HPDE6-E6E7 (cell line): Measurements from ENCODE around the gene SSRP1.
"Not testable (repeated sequence)": the region's sequence is repeated elsewhere in the genome, so short reads cannot be mapped to it uniquely, and the experiment has no call there.

ENCODE experiments used
- DNase-seq: peaks from one replicate; pipeline ENCODE4 v3.0.0; 2011; ENCODE audit warnings: missing footprints; ENCODE audit errors: extremely low spot score

SSRP1 gene

DNA sequence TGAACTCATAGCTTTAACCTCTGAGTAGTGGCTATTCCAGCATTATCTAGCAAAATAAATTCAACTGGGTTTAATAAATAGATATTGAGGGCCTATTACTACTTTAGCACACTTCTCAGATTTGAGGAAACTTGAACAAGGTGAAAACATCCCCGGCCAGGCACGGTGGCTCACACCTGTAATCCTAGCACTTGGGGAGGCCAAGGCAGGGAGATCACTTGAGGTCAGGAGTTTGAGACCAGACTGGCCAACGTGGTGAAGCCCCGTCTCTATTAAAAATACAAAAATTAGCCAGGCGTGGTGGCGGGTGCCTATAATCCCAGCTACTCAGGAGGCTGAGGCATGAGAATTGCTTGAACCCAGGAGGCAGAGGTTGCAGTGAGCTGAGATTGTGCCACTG, 1.2 kb upstream of the SSRP1 start:
- DNase-seq, result not testable (repeated sequence)

DNA sequence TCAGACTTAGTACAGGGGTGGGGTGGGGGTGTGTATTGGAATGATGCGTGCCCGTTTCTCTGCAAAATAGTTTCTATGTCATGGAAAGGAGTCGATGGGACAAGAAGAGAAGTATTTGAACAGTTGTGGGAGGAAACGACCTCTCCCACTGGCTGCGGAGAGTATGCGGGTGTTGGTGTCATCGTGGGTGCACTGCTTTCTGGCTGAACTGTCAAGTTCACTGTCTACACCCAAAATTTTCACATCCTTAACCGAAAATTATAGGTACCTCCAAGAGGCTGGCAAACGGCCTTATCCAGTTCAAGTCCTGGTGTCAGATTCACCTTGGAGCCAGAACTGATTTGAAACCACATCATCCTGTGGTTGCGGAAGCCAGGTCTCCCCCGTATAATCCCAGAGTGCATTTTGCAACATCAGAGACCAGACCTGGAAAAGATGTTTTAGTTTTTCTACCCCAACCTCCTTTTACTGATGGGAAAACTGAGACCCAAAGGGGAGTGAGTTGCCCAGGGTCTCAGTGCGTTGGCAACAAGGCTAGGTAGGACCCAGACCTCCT, 497 bp upstream of the SSRP1 start:
- DNase-seq, result no peak

DNA sequence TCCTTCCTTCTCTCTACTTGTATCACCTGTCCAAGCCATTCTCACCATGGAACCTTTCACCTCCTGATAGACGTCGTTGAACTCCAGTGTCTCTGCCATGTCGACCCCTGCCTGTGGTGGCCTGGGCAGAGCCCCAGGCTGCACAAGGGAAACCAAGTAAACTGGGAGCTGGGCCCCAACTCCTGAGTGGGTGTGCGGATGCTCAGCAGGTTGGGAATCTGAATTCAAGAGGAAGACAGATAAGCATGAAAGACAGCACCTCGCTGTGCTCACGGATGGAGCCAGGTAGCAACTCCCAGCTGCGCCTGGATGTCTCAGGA, 709 bp downstream of the SSRP1 start:
- DNase-seq, result no peak

DNA sequence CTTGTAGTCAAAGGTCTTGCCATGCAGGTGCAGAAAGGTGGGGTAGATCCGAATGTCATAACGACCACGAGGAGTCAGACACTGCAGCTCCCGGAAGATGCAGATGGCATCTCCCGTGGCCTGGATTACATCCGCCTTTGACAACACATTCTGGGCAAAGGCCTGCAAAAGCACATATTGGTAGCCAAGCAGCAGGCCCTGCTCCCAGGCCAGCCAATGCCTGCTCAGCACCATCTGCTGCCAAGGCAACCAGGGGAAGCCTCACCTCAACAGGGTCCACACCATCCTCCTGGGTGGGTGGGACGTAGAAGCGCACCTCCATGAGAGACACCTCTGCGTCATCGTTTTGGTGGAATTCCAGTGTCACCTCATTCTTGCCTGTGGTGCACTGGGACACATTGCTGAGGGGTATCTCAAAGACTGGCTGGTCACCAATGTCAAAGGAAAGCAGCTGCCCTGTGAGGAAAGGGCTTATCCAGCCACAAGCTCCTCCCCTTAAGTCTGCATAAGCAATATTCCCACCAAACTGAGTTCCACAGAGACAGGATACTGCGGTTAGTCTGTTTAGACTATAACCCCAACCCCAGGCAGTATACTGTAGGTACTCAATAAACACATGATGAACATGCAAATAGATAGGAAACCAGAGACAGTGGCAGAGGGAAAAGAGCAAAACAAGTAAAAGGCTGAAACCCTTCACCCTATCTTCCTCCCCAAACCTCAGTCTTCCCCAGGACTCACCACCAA, 2.8 kb downstream of the SSRP1 start:
- DNase-seq, result no peak

DNA sequence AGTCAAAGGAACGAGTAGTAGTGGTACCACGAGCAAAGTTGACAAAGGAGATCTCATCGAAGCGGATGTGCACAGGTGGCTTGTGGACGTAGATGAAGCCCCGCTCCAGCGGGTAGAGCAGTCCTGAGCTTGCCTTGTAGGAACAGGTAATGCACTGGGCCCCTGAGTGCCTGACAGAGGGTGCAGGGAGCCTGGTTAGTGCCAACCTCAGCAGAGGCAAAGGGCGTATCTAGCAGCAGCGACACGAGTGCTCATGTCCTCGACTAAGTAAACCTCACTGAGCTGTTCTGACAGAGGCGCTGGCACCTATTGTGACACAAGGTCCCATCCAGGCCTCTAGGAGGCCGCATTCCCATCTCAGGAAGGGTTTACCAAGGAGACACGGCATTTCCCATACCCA, 4.0 kb downstream of the SSRP1 start:
- DNase-seq, result no peak

DNA sequence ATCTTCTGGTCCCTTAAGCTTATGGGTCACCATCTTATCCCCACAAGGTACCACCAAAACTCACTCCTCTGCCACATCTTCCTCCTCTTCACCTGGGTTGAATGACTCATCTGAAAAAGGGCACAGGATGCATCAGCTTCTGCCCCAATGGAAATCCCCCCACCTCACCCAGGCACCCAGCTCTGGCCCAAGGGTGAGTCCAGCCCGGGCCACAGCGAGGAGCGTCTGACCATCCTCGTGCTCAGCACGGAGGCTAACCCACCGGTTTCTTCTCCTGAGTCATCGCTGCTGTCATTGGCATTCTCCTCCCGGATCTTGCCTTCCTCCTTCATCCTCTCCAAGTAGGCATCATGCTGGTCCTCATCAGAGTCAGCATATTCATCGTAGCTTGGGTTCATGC, 5.7 kb downstream of the SSRP1 start:
- DNase-seq, result no peak

DNA sequence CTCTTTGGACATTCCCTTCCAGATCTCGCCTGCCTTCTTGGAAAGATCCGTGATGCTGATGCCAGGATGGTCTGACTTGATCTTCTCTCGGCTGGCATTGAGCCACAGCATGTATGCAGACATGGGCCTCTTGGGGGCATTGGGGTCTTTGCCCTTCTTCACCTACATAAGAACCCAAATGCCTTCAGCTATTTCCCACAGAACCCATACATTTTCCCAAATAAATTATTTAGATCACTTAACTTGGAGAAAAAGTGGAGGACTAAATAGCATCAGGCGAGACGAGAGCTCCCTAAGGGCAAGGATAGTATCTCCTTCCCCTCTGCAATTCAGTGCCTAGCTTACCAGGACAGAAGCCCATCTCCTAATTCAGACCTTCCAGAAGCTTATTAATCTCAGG, 8.0 kb downstream of the SSRP1 start:
- no peak for DNase-seq

DNA sequence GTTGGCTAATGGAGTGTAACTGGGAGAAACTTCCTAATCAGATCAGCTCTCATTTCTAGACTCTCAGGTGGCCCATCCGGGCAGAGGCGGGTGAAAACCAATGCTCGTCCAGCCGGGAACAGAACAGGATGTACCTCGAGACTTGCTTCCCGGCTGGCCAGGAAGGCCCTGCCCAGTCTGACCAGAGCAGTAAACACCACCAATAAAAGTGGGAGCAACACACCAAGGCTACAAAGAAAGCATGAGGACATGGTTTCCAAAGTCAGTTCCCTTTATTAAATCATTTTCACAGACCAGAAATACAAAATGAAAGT, 10.0 kb downstream of the SSRP1 start:
- no peak for DNase-seq

DNA sequence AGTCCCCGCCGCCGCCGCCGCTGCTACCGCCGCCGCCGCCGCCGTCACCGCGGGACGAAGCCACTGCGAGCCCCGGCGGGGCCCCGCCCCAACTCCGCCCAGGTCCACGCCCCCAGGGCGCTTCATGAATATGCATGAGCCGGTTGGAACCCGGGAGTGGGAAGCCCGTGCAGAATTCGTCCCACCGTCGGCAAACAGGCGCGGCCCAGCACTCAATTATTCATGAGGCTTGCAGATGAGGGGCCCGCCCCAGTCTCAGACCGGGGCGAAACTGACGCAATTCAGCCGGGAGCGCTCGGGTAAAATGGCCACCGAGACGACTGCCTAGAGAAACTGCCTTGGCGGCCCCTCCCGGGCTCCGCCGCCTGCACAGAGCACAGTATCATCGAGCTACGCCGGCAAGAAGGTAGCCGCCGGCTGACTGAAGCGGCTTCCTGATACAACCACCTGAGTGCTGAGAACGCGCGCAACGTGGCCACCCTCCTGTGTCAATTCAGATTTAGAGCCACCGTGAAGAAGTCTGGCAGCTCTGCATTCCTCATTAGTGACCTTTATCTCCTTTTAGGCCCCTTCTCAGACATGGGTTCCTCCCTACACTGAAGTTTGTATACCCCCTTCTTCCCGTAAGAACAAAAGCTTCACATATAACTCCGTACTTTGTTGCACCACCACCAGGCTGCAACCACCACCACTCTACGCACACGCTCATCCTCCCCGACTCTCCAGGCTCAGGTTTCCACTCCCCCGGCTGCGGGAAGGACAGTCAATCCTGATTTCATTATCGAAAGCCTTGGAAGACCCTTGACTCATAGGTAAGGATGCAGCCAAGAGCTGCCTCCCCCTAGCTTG, 10.6 kb downstream of the SSRP1 start, which contains the start of gene TNKS1BP1:
Gene TNKS1BP1 (minus strand): TSS at position 67 of the 849 bp plus-strand sequence. CDS start 3,067 bp downstream, outside the sequence.
- peak; percentile 94 for DNase-seq

DNA sequence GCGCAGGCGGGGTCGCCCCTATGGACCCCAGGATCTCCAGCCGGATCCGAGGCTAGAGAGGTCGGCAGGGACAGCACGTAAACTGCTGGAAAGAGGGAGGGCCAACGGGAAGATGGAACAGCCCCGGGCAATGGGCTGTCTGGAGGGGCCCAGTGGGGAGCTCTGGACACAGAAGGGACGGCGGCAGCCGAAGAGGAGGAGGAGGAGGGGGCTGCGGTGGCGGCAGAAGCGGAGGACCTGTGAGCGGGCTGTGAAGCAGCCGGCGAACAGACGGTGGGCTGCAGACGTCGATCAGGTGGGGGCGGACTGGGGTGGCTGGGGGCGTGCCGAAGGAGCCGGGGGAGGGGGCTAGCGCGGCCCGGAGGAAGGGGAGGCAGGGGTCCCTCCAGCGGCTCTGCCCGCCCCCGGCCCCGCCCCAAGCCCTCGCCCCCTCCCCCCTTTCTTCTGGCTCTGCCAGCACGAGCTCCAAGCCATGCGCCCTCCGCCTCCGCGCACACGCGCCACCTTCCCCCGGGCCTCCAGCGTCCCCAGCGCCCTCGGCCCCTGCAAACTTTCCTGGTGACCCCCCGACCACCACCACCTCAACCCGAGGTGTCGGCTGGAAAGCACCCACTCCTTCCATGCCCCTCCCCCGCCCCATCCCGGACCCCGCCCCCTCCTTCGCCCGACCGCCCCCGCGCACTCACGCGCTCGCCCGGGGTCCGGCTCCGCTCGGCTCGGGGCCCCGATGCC, 11.4 kb downstream of the SSRP1 start:
- no peak for DNase-seq

DNA sequence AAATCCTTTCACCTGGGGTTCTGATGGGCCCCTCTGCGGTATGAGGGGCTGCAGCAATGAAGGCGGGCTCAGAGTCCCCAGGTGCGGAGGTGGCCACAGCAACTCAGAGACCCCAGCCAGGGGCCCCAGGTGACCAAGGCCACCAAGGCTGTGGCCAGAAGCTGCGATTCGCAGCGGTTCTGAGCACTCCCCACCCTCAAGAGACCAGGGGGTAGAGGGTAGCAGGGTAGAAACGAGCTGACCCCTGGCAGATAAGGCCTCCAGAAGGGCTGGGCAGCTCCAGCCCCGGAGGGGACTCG, 11.9 kb downstream of the SSRP1 start:
- DNase-seq, result no peak

DNA sequence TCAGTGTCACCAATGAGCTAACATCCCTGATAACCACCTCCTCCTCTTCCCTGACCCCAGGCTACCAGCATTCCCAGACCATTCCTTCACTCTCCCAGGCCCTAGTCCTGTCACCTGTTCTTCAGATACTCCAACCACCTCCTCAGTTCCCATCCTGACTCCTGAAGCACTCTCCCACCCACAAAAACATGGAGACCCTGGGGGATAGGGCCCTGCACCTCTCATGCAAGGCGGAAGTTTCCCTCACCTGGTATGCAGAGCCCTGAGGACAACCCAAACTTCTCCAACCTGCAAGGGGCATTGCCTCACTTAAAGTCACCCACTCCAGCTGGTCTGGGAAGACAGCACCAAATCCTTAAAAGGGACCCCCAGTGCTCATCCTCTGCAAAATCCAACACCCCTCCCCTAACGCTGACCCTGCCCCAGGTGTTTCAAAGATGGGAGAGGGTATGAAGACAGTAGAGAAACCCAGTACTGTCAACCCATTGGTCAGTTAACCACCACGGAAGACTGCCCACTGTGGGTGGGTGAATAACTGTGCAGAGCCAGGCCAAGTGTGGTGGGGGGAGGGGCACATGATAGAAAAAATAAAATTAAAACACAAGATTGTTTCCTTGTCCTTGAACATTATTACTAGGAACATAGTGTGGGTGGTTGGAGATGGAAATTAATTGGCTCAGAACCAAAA, 12.4 kb downstream of the SSRP1 start:
- DNase-seq, result no peak

DNA sequence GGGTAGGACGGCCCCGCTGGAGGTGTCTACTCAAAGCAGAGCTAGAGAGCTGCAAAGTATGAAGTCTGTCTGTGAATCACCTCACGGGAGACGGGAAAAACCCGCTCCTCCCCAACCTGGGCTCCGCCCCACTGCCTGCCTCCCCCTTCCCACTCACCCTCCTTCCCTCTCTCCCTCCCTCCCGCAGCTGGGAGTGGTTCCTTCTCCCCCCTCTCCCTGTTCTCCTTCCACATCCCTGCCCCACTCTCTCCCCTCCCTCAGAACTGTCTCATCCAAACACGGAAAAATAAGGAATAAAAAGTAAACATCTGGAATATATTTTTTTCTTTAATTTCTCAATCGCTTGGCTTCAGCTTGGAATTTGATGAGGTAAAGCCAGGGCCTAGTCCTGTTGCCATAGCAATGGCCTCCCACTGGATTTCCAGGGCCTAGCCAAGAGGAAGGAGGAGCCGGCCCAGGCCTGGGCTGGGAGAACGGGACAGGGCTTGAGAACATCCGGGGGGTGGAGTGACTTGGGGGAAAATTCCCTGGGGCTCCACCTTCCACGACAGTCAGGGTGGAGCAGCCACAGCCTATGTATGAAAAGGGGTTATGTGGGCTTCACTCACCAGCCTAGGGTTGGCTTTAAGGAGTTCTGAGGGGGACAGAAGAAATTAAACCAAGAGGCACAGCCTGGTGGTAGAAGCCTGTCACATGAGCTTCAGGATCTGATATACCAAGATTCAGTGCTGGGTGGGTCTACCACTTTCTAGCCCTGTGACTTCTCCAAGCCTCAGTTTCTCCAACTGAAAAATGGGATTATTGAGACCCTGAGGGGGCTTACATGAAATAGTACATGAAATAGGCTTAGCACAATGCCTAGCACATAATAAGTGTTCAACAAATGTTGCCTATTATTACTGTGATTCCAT, 13.2 kb downstream of the SSRP1 start:
- DNase-seq, result peak; percentile 99

DNA sequence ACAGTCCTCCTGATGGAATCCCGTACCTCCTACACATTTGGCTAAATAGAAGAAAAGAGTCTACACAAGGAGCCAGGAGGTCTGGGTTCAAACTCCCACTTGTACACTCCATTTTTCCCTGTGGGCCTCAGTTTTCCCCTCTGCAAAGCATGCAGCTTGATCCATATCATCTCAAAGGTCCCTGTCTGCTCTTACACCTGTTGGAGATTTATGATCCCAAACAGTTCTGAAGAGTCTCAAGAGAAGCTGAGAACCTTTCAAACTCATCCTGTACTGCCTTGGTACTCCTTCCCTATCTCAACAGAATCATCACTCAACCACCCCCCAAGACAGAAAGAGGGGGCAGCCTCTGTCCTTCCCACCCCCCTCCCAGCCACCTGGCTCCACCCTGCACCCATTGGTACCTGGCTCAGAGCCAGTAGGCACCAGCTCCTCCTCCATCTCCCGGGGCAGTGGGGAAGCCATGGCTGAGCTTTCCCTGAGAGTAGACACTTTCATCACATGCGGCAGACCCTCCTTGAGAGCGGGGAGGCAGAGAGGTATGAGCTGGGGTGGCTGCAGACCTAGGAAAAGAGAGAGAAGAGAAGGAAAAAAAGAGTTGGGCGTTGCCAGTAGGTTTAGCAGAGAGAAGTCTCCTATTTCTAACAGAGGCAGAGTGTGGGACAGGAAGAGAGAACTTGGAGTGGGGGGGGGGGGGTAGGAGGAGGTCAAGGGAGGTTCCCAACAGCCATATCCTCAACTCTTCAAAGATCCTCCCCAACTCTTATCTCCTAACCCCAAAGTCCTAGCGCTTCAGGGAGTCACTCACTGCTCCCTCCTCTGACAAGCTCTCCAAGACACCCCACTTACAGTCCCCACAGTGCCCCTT, 14.1 kb downstream of the SSRP1 start:
- DNase-seq, result no peak

DNA sequence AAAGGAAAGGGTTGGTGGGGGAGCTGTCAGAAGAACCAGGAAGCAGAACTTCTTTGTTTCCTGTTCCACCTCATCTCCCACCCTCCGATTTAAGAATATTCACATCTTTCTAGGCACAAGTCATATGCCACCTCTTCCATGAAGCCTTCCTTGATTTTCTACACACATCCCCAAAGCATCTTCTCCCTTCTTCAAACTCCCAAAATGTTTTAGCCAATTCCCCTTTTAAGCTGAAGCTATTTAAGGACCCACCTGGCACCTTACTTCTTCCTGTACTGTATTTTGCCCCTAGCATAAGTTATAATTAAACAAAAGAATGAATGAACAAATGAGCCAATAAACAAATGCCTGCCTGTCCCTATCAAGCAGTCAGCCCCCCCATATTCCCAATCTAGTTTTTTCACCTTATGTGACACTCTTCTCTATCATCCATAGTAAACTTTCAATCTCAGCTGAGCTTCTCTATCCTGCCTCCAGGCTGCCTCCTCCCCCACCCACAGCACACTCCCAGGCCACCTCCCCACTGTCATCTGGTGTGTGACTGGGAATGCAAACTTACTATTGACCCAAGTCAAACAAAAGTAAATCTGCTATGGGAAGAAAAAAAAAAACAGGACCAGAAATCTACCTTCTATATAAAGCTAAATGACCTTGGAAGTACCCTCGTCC, 14.8 kb downstream of the SSRP1 start:
- no peak for DNase-seq

DNA sequence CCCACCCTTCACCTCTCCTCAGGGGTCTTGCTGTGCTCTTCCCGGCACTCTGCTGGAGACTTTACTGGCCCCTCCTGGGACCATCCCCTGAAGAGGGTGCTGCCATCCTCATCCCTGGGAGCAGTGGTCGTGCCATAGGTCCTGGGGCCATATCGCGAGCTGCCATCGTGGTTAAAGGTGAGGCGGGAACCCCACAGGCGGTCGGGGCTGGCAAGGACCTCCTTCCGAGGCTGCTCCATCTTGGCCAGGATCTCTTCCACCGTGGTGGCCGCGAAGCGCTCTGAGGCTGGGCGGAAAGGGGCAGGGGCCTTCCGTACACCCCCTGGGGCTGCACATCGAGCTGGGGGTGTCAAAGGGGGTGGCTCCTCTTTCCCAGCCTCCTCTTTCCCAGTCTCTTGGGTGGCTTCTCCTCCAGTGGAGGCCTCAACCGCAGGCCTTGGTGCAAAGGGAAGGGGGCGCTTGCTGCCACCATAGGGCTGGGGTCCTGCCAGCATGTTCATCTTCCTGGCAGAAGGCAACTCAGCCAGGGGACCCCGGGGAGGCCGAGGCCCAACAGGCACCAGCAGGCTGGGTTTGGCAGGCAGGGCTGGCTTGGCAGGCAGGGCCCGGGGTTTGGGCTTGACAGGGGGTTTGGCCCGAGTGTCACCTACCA, 15.5 kb downstream of the SSRP1 start:
- no peak for DNase-seq

DNA sequence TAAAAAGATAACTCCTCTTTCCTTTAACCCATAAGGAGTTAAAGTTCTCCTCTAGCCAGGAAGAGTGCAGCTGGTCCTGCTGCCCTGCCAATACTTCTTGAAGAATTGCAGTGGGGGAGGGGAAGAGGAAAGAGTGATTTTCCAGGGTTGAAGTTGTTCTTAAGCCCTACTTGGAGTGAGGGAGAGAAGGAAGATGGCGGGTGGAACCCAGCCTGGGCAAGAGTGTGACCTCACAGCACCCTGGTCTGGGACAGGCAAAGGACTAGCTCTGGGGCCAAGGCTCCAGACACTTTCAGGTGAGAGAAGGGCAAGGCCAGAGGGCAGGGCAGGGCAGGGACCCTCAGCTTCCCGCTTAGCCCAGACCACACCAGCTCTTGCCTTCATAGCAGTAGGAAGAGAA, 17.5 kb downstream of the SSRP1 start:
- DNase-seq, result no peak

DNA sequence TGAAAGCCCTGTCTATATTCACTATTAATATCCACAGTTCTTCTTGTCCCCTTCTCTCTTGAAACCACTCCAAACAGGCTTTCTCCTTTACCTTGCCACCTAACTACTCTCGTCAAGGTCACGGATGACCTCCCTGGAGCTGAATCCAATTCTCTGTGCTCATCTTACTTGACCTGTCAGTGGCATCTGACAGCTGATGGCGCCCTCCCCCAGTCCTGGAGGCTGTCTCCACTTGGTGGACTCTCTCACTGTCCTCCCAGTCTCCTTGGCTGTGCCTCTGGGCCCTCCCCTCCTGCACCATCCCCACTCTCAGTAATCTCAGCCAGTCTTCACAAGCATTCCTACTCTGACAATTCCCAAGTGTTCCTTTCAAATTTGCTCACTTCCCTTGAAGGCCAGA, 19.7 kb downstream of the SSRP1 start:
- DNase-seq, result no peak

DNA sequence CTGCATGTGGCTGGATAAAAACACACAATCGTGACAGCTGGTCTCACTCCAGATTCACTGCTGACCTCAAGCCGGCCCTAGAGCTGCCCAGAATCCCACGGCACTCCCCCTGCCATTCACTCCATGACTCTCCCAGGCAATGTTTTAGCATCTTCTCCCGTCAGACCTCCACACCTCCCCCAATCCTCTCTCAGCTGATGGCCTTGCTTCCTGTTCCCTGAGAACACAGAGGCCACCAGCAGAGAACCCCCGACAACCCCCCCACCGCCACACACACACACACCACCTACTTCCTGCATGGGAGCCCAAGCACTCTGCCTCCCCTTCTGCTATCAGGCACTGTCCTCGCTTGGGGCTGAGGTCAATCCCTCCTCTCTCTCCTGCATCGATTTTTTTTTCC, 20.2 kb downstream of the SSRP1 start:
- no peak for DNase-seq
